Activated CD4-positive, alpha-beta T cell treated with anti-CD3 and anti-CD28 coated beads for 1 hour (primary cell): ENCODE data around the gene TCP10L.
"Not testable (repeated sequence)": the region's sequence is repeated elsewhere in the genome, so short reads cannot be mapped to it uniquely, and the experiment has no call there.

Experiments used
- DNase-seq: peaks from one replicate; pipeline ENCODE4 v3.0.0-alpha.2; 2020

Gene TCP10L

DNA sequence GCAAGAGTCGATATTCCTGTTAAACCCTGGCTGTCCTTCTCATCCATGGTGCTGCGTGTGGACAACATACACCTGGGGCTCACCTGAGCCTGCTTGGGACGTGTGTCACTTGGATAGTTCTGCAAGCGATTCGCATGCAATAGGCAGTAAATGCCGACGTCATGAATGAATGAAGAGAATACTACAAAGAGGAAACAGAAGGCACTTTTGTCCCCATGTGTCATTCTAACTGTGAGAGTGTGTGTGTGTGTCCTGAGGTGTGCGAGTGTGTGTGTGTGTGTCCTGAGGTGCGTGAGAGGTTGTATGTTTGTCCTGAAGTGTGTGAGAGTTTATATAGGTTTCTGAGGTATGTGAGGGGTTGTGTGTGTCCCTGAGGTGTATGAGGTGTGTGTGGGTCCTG, 647 bp upstream of the TCP10L start:
- DNase-seq = no peak

DNA sequence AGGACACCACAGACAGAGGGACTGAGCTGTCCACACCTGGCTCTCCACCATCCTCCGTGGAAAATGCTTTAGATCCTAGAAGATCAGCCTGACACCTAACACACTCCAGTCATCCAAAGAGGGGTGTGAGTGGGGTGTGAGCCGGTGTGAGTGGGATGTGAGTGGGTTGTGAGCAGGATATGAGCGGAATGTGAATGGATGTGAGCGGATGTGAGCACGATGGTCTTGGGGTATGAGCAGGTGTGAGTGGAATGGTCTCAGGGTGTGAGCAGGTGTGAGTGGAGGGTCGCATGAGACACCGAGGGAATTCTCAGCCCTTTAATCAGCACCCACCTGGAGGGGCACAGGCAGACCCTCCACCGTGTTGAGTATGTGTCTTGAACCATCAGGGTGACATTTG, 851 bp downstream of the TCP10L start:
- DNase-seq = no peak

- DNase-seq = no peak
Measured at GRCh38 chr21:32581732-32582131, 3.6 kb downstream of the TCP10L start.

GRCh38 chr21:32580949-32581348, 4.4 kb downstream of the TCP10L start:
- no peak for DNase-seq

DNA sequence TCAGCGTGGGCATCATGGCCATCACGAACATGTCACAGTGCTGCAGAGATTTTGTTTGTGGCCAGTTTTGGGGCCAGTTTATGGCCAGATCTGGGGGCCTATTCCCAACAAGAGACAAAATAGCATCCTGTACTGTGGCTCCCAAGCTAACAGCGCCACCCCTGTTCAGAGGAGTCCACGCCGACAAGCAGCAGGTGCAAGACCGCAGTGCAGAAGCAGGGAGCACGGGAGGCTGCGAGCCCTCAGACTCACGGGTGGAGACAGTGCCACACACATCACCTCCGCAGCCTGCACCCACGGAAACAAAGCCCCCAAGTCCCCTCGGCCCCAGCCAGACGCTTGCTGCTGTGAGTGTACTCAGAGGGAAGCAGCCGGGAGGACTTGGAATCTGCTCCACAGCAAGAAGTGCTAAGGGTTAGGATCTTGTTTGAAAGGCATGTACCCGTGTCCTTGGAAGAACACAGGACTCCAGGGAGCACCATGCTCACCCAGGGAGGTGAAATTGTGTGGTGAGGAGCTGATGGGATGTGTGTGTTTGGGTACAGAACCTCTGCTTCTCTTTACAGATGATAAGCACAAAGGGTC, 7.1 kb downstream of the TCP10L start:
- no peak for DNase-seq

GRCh38 chr21:32576011-32576410, 9.3 kb downstream of the TCP10L start:
- DNase-seq = no peak

- DNase-seq = no peak
Measured at GRCh38 chr21:32574946-32575925, 10.1 kb downstream of the TCP10L start.

GRCh38 chr21:32572574-32573420, 12.5 kb downstream of the TCP10L start:
- no peak for DNase-seq

DNA sequence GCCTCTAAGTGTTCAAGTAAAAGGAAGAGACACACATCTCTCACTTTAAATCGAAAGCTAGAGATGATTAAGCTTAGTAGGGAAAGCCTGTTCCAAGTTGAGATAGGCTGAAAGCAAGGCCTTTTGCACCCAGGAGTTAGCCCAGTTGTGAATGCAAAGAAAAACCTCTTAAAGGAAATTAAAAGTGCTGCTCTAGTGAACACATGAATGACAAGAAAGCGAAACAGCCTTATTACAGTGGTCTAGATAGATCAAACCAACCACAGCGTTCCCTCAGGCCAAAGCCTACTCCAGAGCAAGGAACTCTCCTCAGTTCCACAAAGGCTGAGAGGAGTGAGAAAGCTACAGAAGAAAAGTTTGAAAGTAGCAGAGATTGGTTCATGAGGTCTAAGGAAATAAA, 14.9 kb downstream of the TCP10L start:
- no peak for DNase-seq

GRCh38 chr21:32569261-32570230, 15.8 kb downstream of the TCP10L start:
- DNase-seq = peak; percentile 69

DNA sequence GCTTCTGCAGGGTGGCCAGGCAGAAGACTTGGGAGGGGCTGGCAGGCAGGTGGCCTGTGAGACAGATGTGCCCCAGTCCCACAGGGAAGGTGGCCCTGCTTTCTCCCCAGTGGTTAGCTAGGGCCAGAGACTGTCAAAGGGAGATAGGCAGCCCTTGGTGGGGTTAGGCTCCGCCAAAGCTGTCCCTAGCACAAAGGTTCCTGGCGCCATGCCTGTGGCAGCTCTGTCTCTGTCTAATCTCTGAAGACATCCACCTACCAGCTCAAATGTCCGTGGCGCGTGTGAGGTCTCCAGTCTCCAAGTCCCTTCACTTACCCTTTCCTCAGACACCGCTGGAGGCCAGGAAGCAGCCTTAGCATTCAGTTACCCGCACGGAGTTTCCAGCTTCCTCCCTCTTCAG, 17.7 kb downstream of the TCP10L start:
- no peak for DNase-seq

GRCh38 chr21:32566741-32567389, 18.5 kb downstream of the TCP10L start:
- DNase-seq = no peak

DNA sequence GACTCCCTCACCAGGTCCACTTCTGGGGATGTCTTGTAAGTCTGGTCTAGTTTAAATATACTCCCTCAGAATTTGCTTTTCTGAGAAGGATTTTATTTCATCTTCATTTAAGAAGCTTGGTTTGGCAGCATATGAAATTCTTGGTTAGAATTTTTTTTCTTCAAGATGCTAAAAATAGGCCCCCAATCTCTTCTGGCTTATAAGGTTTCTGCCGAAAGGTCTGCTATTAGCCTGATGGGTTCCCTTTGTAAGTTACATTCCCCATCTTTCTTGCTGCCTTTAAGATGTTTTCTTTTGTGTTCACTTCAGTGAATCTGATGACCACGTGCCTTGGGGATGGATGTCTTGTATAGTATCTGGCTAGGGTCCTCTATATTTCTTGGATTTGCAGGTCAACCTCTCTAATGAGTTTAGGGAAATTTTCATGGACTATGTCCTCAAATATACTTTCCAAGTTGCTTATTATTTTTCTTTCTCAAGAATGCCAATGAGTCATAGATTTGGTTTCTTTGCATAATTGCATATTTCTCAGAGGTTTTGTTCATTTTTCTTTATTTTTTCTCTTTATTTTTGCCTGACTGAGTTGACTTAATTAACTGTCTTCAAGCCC, 19.4 kb downstream of the TCP10L start:
- no peak for DNase-seq

DNA sequence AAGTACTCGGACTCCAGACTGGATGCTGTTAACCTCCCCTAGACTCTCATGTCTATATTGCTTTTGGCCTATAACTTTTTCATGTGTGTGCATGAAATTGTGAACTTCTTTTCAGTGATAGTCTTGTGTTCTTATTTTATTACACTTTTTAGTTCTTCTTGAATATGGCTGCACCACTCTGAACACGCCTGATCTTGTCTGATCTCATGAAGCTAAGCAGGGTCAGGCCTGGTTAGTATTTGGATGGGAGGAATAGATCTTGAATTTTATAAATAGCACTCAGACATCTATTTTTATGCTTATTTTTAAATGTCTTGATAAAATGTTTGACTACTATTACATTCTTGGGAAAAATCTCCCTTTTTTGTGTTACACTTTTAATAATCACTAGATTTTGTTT, 22.4 kb downstream of the TCP10L start:
- no peak for DNase-seq

- DNase-seq = no peak
Measured at GRCh38 chr21:32562426-32562825, 22.9 kb downstream of the TCP10L start.

GRCh38 chr21:32561476-32561875, 23.8 kb downstream of the TCP10L start:
- not testable (repeated sequence) for DNase-seq

- no peak for DNase-seq
Measured at GRCh38 chr21:32560896-32561295, 24.4 kb downstream of the TCP10L start.

GRCh38 chr21:32559006-32559610, 26.2 kb downstream of the TCP10L start:
- DNase-seq = no peak

GRCh38 chr21:32558106-32558505, 27.2 kb downstream of the TCP10L start:
- no peak for DNase-seq

DNA sequence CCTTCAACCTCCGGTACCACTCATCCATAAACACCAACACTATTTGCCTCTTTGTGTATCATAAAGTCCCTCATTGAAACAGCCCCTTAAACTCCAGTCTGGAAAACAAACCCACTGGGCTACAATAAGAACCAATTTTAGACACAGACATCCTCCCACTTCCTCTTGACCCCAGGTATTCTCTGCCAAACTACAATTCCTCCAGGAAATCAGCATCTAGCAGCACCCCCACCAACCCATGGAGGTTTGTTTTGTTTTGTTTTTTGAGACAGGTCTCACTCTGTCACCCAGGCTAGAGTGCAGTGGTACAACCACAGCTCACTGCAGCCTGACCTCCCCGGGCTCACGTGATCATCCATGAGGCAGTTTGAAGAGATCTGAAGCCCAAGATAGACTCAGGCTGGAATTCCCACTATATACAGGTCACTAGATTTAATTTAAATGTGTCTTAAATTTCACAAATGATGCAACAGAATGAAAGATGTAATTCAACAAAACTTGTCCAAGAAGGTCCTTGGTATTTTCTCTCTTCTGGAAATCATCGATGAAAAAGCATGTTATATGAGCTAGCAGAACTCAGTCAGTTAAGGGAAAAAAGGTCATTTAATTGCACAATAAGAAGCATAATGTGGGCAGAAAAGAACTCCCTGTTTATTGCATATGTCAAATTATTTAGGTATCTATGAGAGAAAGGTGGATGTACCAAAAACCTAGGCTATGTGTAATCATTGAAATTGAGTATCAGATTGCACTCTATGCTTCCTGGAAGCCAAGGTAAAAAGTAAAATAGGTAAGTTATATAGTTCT, 30.3 kb downstream of the TCP10L start:
- no peak for DNase-seq
